RPMI8226 (cell line): Measurements from ENCODE around the gene P2RX6.

ENCODE experiments used
- DNase-seq: peaks from one replicate; pipeline ENCODE4 v3.0.0-alpha.2; 2015

Gene P2RX6

GRCh38 chr22:21015466-21016006 lies 571 bp downstream of the P2RX6 start:
- no peak for DNase-seq

GRCh38 chr22:21016644-21017420 lies 1.9 kb downstream of the P2RX6 start:
- DNase-seq: no peak

- no peak for DNase-seq
Observed at GRCh38 chr22:21018314-21018713, 3.3 kb downstream of the P2RX6 start.

- no peak for DNase-seq
Observed at GRCh38 chr22:21020802-21021429, 6.0 kb downstream of the P2RX6 start.

DNA sequence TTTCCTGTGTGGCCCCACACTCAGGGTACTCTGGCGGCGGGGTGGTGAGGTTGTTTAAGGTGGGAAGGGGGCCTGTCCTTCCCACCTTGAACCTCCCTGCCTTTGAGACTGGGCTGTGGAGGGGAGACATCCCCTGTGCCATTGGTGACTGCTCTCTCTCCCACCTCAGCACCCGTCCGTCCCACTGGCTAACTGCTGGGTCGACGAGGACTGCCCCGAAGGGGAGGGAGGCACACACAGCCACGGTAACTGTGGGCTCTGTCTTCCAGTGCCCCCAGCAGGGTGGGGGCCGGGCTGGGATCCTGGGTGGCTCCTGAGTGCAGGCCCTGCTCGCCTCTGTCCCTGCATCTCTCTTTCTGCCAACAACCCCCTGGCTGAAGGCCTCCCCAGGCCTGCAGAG lies 7.5 kb downstream of the P2RX6 start:
- no peak for DNase-seq

GRCh38 chr22:21022955-21023614 lies 8.1 kb downstream of the P2RX6 start:
- no peak for DNase-seq

DNA sequence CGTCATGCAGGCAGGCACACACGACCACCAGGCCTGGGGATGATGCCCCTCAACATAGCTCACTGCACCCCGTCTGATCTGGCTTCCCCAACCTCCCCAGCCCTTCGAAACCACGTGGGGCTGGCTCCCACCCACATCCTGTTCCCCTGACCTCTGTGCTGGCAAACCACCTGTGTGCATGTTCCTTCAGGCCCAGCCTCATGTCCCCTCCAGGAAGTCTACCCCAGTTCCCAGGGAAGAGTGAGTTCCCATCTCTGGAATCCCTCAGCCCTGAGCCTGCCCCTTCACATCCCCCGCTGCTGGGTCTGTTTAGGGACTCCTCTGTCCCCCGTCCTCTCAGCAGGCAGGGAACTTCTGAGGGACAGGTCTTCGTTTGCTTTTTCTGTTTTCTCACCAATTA lies 10.3 kb downstream of the P2RX6 start:
- DNase-seq: no peak

- no peak for DNase-seq
Observed at GRCh38 chr22:21025763-21026755, 11.1 kb downstream of the P2RX6 start.

DNA sequence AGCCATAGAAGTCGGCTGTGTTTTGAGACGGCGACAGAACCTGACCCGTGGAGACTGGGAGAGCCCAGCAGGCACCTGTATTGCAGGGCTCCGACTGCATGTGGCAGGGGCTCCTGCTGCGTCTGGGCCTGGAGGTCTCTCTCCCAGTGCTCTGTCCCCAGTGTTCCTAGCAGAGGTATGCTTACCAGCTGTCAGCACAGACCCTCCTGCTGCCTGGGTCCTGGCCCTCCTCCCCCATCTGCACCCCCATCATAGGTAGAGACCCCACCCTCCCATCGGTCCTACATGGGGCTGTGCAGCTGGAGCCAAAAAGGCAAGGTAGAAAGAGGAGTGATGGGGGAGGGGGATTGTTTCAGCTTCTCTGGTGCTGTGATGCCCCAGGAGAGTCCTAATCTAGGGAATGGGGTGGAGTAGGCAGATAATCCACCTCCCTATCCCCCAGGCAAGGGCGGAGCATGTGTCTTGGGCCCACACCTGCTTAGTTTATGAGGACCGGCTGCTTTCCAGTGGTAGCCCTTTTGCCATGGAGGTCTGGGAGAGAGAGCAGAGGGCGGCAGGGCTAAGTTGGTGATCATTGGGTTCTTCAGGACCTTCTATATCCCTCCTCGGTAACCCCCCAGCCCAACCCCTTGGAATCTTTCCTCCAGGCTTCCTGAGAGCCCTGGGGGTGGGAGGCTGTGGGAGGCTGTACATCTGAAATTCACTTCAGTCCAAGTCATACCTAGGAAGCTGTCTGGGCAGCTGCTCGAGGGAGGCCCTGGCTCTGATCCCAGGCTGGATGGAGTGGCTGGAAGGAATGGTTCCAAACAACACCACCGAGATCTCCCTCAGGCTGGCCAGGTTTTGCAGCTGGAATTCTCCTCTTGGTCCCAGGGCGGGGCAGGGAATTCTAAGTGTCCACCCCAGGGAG lies 12.1 kb downstream of the P2RX6 start:
- DNase-seq: no peak

DNA sequence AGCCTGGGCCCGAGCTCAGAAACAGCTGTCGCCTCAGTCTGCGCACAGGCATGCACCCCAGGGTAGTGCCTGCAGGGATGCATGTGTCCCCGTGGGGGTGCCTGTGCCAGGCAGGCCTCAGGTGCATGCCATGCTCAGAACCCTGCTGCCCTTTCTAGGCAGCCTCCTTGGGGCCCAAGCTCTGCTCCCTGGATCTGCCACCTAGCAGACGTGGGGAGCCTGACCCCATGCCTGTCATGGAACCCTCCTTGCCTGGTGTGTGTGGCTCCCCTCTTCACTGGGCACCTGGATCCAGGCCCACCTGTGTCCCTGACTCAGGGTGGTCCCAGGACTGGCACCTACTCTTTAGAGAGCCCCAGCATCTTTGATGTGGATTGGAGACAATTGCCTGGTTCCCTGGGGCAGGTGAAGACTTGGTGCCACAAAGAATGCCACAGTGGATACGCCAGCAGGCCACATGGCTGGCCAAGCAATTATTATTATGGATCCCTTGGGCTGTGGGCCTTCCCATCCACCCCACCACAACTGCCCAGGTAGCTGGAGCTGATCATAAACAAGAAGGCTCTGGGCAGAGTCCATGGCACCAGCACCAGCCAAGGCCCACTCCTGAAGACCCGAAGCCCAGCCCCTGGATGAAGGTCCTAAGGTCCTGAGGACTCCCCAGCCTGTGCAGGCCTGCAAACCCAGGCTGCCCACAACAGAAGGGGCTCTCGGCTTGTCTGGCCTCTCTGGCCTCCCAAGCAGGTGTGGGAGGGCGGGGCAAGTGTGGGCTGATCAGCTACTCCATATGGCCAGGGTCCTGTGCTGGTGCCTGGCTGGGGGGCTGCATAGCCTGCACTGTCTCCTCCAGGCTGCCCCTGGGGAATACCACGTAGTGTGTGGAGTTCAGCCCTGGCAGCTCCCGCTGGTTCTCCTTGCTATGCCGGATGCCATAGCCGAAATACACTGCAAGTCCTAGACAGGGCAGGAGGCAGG lies 13.6 kb downstream of the P2RX6 start:
- DNase-seq: no peak

GRCh38 chr22:21029486-21030025 lies 14.6 kb downstream of the P2RX6 start:
- no peak for DNase-seq

- no peak for DNase-seq
Observed at GRCh38 chr22:21030032-21030431, 15.1 kb downstream of the P2RX6 start.

GRCh38 chr22:21030621-21031544 lies 15.9 kb downstream of the P2RX6 start:
- DNase-seq: no peak

DNA sequence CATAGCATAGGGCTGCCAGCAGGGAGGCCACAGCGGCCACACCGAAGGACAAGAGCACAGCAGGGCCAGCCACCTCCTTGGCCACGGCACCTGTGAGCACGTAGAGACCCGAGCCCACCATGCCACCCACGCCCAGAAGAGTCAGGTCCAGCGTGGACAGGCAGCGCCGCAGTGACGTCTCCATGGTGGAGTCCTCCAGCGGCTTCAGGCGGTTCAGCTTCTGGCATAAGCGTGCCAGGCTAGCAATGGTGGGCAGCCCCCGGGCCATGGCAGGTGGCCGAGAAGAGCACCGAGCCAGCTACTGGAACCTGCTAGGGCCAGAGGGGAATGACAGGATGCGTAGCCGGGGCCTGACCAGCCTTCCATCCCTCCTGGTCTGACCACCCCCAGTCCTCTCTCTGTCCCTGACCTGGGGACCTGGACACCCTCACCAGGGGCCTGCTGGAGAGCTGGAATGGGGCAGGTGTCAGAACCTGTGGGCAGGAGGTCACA lies 16.6 kb downstream of the P2RX6 start:
- no peak for DNase-seq

GRCh38 chr22:21032037-21032867 lies 17.3 kb downstream of the P2RX6 start, which contains the start of gene SLC7A4:
SLC7A4 (minus strand) TSS chr22:21032561; CDS start chr22:21031812, 749 bp downstream.
- DNase-seq: no peak

GRCh38 chr22:21032868-21033688 lies 18.1 kb downstream of the P2RX6 start:
- no peak for DNase-seq

- DNase-seq: no peak
Observed at GRCh38 chr22:21033895-21034294, 18.9 kb downstream of the P2RX6 start.
